WI38 (cell line): Measurements from ENCODE around the gene ZKSCAN4.

Experiments used
- H3K4me3 ChIP-seq: 2 replicates; pipeline ENCODE4 v1.5.1; 2011; ENCODE audit warnings: low read depth, mild to moderate bottlenecking, control low read depth, low read length
- TF ChIP-seq, protein P1 (sequence below): IDR thresholded peaks from 2 replicates; pipeline ENCODE4 v1.5.1; 2012; ENCODE audit warnings: low read depth, mild to moderate bottlenecking, control low read depth, low read length

The ZKSCAN4 gene

DNA sequence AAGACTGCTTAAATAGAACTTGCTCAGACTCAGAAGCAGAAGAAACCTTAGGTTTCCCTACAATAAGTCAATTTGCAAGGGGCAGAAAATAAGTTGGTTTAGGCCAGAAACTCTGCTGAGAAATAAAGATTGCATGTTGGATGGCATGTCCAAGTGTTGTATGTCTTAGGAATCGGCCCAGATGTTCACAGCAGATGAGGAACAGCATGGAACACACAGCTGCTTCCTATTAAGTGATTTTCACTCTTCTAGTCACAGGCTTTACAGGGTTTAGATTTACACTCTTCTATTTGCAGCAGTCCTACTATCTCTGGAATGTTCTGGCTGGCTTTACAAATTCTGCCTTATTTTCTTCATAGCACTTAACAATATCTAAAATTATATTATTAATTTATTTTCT lies 3.2 kb downstream of the ZKSCAN4 start:
- TF ChIP-seq, protein P1, sequence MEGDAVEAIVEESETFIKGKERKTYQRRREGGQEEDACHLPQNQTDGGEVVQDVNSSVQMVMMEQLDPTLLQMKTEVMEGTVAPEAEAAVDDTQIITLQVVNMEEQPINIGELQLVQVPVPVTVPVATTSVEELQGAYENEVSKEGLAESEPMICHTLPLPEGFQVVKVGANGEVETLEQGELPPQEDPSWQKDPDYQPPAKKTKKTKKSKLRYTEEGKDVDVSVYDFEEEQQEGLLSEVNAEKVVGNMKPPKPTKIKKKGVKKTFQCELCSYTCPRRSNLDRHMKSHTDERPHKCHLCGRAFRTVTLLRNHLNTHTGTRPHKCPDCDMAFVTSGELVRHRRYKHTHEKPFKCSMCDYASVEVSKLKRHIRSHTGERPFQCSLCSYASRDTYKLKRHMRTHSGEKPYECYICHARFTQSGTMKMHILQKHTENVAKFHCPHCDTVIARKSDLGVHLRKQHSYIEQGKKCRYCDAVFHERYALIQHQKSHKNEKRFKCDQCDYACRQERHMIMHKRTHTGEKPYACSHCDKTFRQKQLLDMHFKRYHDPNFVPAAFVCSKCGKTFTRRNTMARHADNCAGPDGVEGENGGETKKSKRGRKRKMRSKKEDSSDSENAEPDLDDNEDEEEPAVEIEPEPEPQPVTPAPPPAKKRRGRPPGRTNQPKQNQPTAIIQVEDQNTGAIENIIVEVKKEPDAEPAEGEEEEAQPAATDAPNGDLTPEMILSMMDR = no peak
- H3K4me3 ChIP-seq = no peak overlapping the region

DNA sequence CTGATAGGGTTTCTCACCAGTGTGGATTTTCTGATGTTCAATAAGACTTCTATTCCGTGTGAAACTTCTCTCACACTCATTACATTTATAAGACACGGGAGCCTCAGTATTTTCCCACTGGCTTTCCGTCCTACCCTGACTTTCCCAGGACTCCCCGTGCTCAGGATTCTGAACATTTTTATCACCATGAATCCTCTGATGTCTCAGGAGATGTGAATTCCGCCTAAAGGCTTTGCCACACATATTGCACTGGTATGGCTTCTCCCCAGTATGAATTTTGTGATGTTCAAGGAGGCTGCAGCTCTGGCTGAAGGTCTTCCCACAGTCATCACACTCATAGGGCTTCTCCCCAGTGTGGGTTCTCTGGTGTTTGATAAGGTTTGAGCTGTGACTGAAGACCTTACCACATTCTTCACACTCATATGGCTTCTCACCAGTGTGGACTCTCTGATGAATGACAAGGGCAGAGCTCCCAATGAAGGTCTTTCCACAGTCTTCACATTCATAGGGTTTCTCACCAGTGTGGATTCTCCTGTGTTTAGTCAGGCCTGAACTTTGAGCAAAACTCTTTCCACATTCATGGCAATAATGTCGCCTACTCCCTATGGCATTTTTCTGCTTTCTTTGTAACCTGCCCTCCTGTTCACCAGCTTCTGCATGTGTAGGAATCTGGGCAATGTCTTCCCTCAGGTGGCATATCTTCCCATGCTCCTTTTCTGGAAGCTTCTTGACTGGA lies 6.7 kb downstream of the ZKSCAN4 start:
- TF ChIP-seq, protein P1 = no peak
- H3K4me3 ChIP-seq = no peak overlapping the region

DNA sequence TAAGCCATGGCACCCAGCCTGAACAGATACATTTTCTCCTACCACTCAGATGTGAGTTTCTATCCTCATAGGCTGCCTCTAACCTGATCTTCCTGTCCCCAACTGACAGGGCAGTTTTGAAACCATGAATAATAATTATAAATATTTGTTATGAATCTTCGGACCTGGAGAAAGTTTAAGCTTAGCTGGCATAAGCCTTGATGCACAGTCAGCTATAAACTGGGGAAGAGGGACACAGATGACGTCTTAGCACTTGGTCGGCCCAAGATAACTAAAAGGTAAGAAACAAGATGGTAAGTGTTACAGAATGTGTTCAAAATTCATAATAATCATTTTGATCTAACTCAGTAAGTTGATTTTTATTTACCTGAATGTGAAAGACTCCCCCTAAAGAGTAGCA lies 8.1 kb downstream of the ZKSCAN4 start:
- H3K4me3 ChIP-seq = no peak overlapping the region
- TF ChIP-seq, protein P1 = no peak

DNA sequence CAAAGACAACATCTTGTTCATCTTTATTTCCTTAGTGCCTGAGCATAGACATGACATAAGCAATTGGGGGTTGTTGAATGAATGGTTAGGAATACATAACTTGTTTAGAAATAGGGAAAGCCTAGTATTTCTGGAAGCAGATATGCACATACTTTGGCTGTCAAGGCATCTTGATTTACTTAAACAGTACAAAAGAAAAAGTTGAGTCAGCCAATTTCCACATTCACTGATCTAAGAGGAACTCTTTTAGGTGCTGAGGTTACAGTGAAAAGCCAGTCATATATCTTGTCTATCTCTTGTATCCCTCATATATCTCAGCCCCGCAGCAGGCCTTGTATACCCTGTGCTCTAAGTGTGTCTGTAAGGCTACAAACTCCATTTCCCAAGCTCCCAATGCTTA lies 11.6 kb downstream of the ZKSCAN4 start:
- TF ChIP-seq, protein P1 = no peak
- no peak overlapping the region for H3K4me3 ChIP-seq

DNA sequence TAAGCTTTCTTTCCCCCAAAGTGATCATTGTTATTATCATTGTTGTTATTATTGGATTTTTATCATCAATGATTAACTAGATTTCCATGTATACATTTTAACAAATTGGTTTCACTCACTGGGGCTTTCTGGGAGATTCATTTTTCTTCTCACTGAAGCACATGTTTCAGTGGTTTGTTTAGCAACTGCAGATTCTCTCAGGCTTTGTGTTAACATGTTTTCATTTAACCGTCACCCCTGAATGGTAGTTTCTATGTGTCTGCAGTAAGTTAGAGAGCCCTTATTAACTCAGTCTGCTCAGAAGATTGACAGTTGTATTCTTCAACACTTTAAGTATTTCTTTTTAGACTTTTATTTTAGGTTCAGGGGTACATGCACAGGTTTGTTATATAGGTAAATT lies 12.4 kb downstream of the ZKSCAN4 start:
- no peak overlapping the region for H3K4me3 ChIP-seq
- TF ChIP-seq, protein P1 = no peak

DNA sequence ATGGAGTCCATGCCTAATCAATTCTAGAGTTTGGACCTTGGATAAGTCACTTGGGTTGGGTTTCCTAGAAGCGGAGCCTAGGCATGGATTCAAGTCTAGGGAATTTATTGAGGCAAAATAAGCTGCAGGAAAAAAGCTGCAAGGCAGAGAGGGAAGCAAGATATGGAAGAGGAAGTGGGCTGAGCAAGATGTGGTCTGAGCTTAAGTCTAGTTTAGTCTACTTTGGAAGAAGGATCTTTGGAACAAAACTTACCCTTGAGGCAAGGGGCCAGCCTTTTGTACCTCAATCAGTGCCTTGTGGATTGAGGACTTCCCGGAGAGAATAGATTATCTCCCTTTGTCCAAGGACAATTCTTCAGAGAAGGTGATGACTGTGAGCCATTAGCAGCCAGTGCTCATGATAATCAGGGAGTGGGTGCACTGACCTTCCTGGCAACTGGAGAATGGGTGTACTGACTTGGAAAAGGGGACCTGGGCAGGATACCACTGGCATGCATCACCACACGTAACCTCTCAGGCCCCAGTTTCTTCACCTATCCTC lies 16.1 kb downstream of the ZKSCAN4 start:
- H3K4me3 ChIP-seq = no peak overlapping the region
- TF ChIP-seq, protein P1 = no peak

DNA sequence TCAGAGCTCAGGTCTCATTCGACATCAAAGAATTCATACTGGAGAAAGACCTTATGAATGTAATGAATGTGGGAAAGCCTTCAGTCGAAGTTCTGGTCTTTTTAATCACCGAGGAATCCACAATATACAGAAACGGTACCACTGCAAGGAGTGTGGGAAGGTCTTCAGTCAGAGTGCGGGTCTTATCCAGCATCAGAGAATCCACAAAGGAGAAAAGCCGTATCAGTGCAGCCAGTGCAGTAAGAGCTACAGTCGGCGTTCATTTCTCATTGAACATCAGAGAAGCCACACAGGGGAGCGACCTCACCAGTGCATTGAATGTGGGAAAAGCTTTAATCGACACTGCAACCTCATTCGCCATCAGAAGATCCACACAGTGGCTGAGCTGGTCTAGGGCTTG lies 19.3 kb downstream of the ZKSCAN4 start:
- TF ChIP-seq, protein P1 = no peak
- no peak overlapping the region for H3K4me3 ChIP-seq
